ENCODE measurements around the gene IAH1. TPM values are rescaled to one million over a fixed set of nuclear protein-coding genes. Genes with fewer than 3 reads are reported as not detected.

The IAH1 gene
- total and polyA plus RNA-seq, 10 donors, result 29.7 to 76.5 (median 39.3) TPM

- intact Hi-C loops (cut with DNase I; ENCODE audit: low total_unique reads), result no loop called here
- WGBS, 5 donors, result 92 to 99% (median 95%) methylated on average over 8 of the region's 8 CpGs
- peaks cover 0 to 100% (median 63%) of the 10 kb centered on the region in 6 donors for H3K36me3 ChIP-seq
- TF ChIP-seq CTCF (IDR thresholded peaks at IDR 0.05 in 8 of 11, conservative IDR thresholded peaks at IDR 0.05 in 3 of 11) (no peak), POLR2A (IDR thresholded peaks at IDR 0.05) (no peak), POLR2AphosphoS5 (IDR thresholded peaks at IDR 0.05) (no peak)
- H3K27ac ChIP-seq, result no peak overlapping the region
- H3K9me3 ChIP-seq, result no peaks in the 10 kb centered on the region
- no peak overlapping the region for H3K4me3 ChIP-seq
- H3K4me1 ChIP-seq, result no peaks in the 10 kb centered on the region
- no peak for DNase-seq
- H3K27me3 ChIP-seq (replicated peaks in 1 of 7), result no peaks in the 10 kb centered on the region
These were observed 49.9 kb downstream of the IAH1 start for GRCh38 chr2:9524291-9524690.

GRCh38 chr2:9525266-9525665 is 50.9 kb downstream of the IAH1 start:
- H3K4me3 ChIP-seq, result no peak overlapping the region
- H3K27me3 ChIP-seq (replicated peaks in 1 of 7), result no peaks in the 10 kb centered on the region
- no peak for TF ChIP-seq POLR2A (IDR thresholded peaks at IDR 0.05)
- no peak for TF ChIP-seq CTCF (IDR thresholded peaks at IDR 0.05 in 8 of 11, conservative IDR thresholded peaks at IDR 0.05 in 3 of 11)
- TF ChIP-seq POLR2AphosphoS5 (IDR thresholded peaks at IDR 0.05), result no peak
- H3K4me1 ChIP-seq, result no peaks in the 10 kb centered on the region
- intact Hi-C loops (cut with DNase I; ENCODE audit: low total_unique reads), result no loop called here
- no peak for DNase-seq
- no peak overlapping the region for H3K27ac ChIP-seq
- peaks cover 0 to 100% (median 56%) of the 10 kb centered on the region in 6 donors for H3K36me3 ChIP-seq
- WGBS, 5 donors, result 92 to 98% (median 95%) methylated on average over 2 of the region's 2 CpGs
- H3K9me3 ChIP-seq, result no peaks in the 10 kb centered on the region

GRCh38 chr2:9527995-9528787 is 53.8 kb downstream of the IAH1 start:
- DNase-seq, result no peak
- no peaks in the 10 kb centered on the region for H3K4me1 ChIP-seq
- H3K9me3 ChIP-seq, result no peaks in the 10 kb centered on the region
- no peaks in the 10 kb centered on the region for H3K27me3 ChIP-seq (replicated peaks in 1 of 7)
- TF ChIP-seq POLR2AphosphoS5 (IDR thresholded peaks at IDR 0.05) (no peak), CTCF (IDR thresholded peaks at IDR 0.05 in 8 of 11, conservative IDR thresholded peaks at IDR 0.05 in 3 of 11) (no peak), POLR2A (IDR thresholded peaks at IDR 0.05) (no peak)
- intact Hi-C loops (cut with DNase I; ENCODE audit: low total_unique reads), result no loop called here
- no peak overlapping the region for H3K4me3 ChIP-seq
- 79 to 93% (median 89%) methylated on average over 4 of the region's 4 CpGs for whole genome bisulfite sequencing, 5 donors
- peaks cover 0 to 100% (median 59%) of the 10 kb centered on the region in 6 donors for H3K36me3 ChIP-seq
- H3K27ac ChIP-seq, result no peak overlapping the region

GRCh38 chr2:9532421-9532820 is 58.1 kb downstream of the IAH1 start:
- no peaks in the 10 kb centered on the region for H3K9me3 ChIP-seq
- H3K4me1 ChIP-seq, result peaks cover 0 to 30% (median 14%) of the 10 kb centered on the region in 6 donors
- DNase-seq, result no peak
- no peaks in the 10 kb centered on the region for H3K27me3 ChIP-seq (replicated peaks in 1 of 7)
- H3K27ac ChIP-seq, result no peak overlapping the region
- intact Hi-C loops (cut with DNase I; ENCODE audit: low total_unique reads), result no loop called here
- no peak for TF ChIP-seq POLR2A (IDR thresholded peaks at IDR 0.05)
- TF ChIP-seq CTCF (IDR thresholded peaks at IDR 0.05 in 8 of 11, conservative IDR thresholded peaks at IDR 0.05 in 3 of 11), result no peak
- no peak for TF ChIP-seq POLR2AphosphoS5 (IDR thresholded peaks at IDR 0.05)
- no peak overlapping the region for H3K4me3 ChIP-seq
- WGBS, 5 donors, result 94 to 99% (median 97%) methylated on average over 4 of the region's 4 CpGs
- H3K36me3 ChIP-seq, result peaks cover 0 to 79% (median 40%) of the 10 kb centered on the region in 6 donors
